GM23338 (cell line): ENCODE results near the gene XRRA1. TPM values are rescaled to one million over a fixed set of nuclear protein-coding genes. Genes with fewer than 3 reads are reported as not detected.

ENCODE experiments used
- ATAC-seq: fragments of 200-7000 bp; cut with Tn5 transposase; 3 replicates; pipeline ENCODE4 v1.9.1; 2020
- DNase-seq: peaks from one replicate; pipeline ENCODE4 v3.0.0-alpha.2; 2015; ENCODE audit warnings: low spot score
- H2AFZ ChIP-seq: fragments of 200-600 bp; sonication (generic); 2 replicates; pipeline ENCODE4 v1.8.0; 2016; ENCODE audit warnings: antibody characterized with exemption, mild to moderate bottlenecking, moderate library complexity
- H3F3A ChIP-seq: fragments of 200-600 bp; sonication (generic); replicated peaks from 2 replicates; pipeline ENCODE4 v1.8.0; 2017; ENCODE audit warnings: antibody characterized with exemption, mixed run types, low read depth
- H3K27ac ChIP-seq: fragments of 200-600 bp; sonication (generic); 2 replicates; pipeline ENCODE4 v1.6.1; 2016; ENCODE audit warnings: low read depth
- H3K27me3 ChIP-seq: fragments of 200-600 bp; sonication (generic); 2 replicates; pipeline ENCODE4 v1.8.0; 2016; ENCODE audit warnings: mild to moderate bottlenecking, mixed run types, moderate library complexity; ENCODE audit not compliant: insufficient read depth
- H3K36me3 ChIP-seq: fragments of 200-600 bp; sonication (generic); 2 replicates; pipeline ENCODE4 v1.8.0; 2016; ENCODE audit warnings: mild to moderate bottlenecking; ENCODE audit not compliant: insufficient read depth
- H3K4me1 ChIP-seq: fragments of 200-600 bp; sonication (generic); 2 replicates; pipeline ENCODE4 v1.8.0; 2016; ENCODE audit warnings: mild to moderate bottlenecking, moderate library complexity; ENCODE audit not compliant: insufficient read depth
- H3K4me2 ChIP-seq: fragments of 200-600 bp; sonication (generic); 2 replicates; pipeline ENCODE4 v1.7.1; 2017; ENCODE audit warnings: mixed run types
- H3K4me3 ChIP-seq: fragments of 200-600 bp; sonication (generic); 2 replicates; pipeline ENCODE4 v1.6.1; 2016; ENCODE audit warnings: mixed run types
- H3K79me2 ChIP-seq: fragments of 200-600 bp; sonication (generic); replicated peaks from 2 replicates; pipeline ENCODE4 v1.8.0; 2017; ENCODE audit warnings: mild to moderate bottlenecking; ENCODE audit not compliant: insufficient read depth
- H3K9me2 ChIP-seq: fragments of 200-600 bp; sonication (generic); 2 replicates; pipeline ENCODE4 v1.8.0; 2017; ENCODE audit not compliant: insufficient read depth
- H4K20me1 ChIP-seq: fragments of 200-600 bp; sonication (generic); replicated peaks from 2 replicates; pipeline ENCODE4 v1.8.0; 2017; ENCODE audit warnings: mild to moderate bottlenecking; ENCODE audit not compliant: insufficient read depth
- H3K27ac Mint-ChIP-seq: 2 replicates; pipeline ENCODE4 v1.8.0; 2020; ENCODE audit warnings: inconsistent platforms, mild to moderate bottlenecking, moderate library complexity, mixed read lengths
- H3K27me3 Mint-ChIP-seq: 3 replicates; pipeline ENCODE4 v1.8.0; 2022; ENCODE audit warnings: low read depth, mild to moderate bottlenecking, moderate library complexity, mixed read lengths, inconsistent platforms; ENCODE audit not compliant: insufficient read depth, poor library complexity
- H3K36me3 Mint-ChIP-seq: 3 replicates; pipeline ENCODE4 v1.8.0; 2021; ENCODE audit warnings: low read depth, mild to moderate bottlenecking, inconsistent platforms, moderate library complexity, mixed read lengths
- H3K4me1 Mint-ChIP-seq: 3 replicates; pipeline ENCODE4 v1.8.0; 2020; ENCODE audit warnings: mild to moderate bottlenecking, inconsistent platforms, mixed read lengths
- H3K4me3 Mint-ChIP-seq: 3 replicates; pipeline ENCODE4 v1.8.0; 2021; ENCODE audit warnings: moderate library complexity, mild to moderate bottlenecking, inconsistent platforms, mixed read lengths
- H3K9me3 Mint-ChIP-seq: 3 replicates; pipeline ENCODE4 v1.8.0; 2020; ENCODE audit warnings: moderate library complexity, mild to moderate bottlenecking, inconsistent platforms, mixed read lengths
- CTCF ChIP-seq, 2 experiments: fragments of 200-600 bp in 1 of 2; sonication (generic) in 1 of 2; conservative IDR thresholded peaks; 2 replicates each; pipeline versions ENCODE4 v1.5.1 to v1.6.1; 2016 to 2017; ENCODE audit warnings: antibody characterized with exemption in 2 of 2, low read depth in 2 of 2, mild to moderate bottlenecking in 2 of 2, moderate library complexity in 1 of 2
- REST ChIP-seq: IDR thresholded peaks from one replicate; pipeline ENCODE4 v1.6.1; 2018; ENCODE audit warnings: antibody characterized with exemption; ENCODE audit not compliant: unreplicated experiment
- polyA plus RNA-seq: library from polyadenylated mRNA; unstranded; fragments of >200 nt; fragmentation: Nextera tagmentation; extraction: Ambion mirVana; gene quantifications from 2 replicates; pipeline ENCODE4 v1.2.1, GENCODE V29; 2016
- total RNA-seq: library from RNA; depleted of rRNA; stranded (reverse); fragments of >200 nt; shearing (Covaris generic); gene quantifications from 2 replicates; pipeline ENCODE4 v1.2.3, GENCODE V29; 2014
- TF ChIP-seq, protein P1 (sequence below): fragments of 250-450 bp; sonication (Bioruptor Pico); IDR thresholded peaks from 2 replicates; pipeline ENCODE4 v1.5.0; 2020; ENCODE audit warnings: mild to moderate bottlenecking, moderate library complexity
- TF ChIP-seq, protein P2 (sequence below): IDR thresholded peaks from 2 replicates; pipeline ENCODE4 v1.6.1; 2016; ENCODE audit warnings: antibody characterized with exemption

The XRRA1 gene
- total and polyA plus RNA-seq, 2 experiments from 2014 or later = 4.9 to 5.4 TPM

DNA sequence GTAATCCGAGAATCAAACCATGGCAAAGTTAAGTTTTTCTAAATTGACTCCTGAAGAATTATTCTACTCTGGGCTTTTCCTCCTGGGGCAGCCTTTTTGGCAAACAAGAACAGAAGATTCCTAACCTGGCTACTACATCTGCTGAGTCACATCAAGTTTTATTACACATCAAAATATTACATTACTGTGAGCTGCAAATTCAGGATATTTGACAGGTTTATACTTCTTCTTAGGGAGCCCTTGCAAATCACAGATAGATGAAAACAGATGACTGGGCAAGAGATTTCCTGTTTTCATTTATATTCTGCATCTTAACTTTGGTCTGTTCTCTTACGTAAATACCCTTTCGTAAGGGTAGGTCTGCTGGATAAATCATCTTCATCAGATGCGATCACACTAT is 23.6 kb downstream of the XRRA1 start:
- Histone ChIP-seq H3K4me3 (no peak overlapping the region), H3K4me2 (no peak overlapping the region), H3K79me2 (no peaks in the 10 kb centered on the region), H3K9me2 (no peaks in the 10 kb centered on the region), H3K27ac (no peak overlapping the region), H3K27me3 (no peaks in the 10 kb centered on the region), H4K20me1 (no peaks in the 10 kb centered on the region), H3K4me1 (no peaks in the 10 kb centered on the region), H2AFZ (no peak overlapping the region), H3F3A (no peaks in the 10 kb centered on the region), H3K36me3 (no peaks in the 10 kb centered on the region)
- ATAC-seq = no peak
- Mint-ChIP-seq H3K27me3 (no peaks in the 10 kb centered on the region), H3K9me3 (no peaks in the 10 kb centered on the region), H3K4me3 (no peak overlapping the region), H3K36me3 (no peaks in the 10 kb centered on the region), H3K27ac (no peak overlapping the region), H3K4me1 (no peaks in the 10 kb centered on the region)
- TF ChIP-seq, protein P1, sequence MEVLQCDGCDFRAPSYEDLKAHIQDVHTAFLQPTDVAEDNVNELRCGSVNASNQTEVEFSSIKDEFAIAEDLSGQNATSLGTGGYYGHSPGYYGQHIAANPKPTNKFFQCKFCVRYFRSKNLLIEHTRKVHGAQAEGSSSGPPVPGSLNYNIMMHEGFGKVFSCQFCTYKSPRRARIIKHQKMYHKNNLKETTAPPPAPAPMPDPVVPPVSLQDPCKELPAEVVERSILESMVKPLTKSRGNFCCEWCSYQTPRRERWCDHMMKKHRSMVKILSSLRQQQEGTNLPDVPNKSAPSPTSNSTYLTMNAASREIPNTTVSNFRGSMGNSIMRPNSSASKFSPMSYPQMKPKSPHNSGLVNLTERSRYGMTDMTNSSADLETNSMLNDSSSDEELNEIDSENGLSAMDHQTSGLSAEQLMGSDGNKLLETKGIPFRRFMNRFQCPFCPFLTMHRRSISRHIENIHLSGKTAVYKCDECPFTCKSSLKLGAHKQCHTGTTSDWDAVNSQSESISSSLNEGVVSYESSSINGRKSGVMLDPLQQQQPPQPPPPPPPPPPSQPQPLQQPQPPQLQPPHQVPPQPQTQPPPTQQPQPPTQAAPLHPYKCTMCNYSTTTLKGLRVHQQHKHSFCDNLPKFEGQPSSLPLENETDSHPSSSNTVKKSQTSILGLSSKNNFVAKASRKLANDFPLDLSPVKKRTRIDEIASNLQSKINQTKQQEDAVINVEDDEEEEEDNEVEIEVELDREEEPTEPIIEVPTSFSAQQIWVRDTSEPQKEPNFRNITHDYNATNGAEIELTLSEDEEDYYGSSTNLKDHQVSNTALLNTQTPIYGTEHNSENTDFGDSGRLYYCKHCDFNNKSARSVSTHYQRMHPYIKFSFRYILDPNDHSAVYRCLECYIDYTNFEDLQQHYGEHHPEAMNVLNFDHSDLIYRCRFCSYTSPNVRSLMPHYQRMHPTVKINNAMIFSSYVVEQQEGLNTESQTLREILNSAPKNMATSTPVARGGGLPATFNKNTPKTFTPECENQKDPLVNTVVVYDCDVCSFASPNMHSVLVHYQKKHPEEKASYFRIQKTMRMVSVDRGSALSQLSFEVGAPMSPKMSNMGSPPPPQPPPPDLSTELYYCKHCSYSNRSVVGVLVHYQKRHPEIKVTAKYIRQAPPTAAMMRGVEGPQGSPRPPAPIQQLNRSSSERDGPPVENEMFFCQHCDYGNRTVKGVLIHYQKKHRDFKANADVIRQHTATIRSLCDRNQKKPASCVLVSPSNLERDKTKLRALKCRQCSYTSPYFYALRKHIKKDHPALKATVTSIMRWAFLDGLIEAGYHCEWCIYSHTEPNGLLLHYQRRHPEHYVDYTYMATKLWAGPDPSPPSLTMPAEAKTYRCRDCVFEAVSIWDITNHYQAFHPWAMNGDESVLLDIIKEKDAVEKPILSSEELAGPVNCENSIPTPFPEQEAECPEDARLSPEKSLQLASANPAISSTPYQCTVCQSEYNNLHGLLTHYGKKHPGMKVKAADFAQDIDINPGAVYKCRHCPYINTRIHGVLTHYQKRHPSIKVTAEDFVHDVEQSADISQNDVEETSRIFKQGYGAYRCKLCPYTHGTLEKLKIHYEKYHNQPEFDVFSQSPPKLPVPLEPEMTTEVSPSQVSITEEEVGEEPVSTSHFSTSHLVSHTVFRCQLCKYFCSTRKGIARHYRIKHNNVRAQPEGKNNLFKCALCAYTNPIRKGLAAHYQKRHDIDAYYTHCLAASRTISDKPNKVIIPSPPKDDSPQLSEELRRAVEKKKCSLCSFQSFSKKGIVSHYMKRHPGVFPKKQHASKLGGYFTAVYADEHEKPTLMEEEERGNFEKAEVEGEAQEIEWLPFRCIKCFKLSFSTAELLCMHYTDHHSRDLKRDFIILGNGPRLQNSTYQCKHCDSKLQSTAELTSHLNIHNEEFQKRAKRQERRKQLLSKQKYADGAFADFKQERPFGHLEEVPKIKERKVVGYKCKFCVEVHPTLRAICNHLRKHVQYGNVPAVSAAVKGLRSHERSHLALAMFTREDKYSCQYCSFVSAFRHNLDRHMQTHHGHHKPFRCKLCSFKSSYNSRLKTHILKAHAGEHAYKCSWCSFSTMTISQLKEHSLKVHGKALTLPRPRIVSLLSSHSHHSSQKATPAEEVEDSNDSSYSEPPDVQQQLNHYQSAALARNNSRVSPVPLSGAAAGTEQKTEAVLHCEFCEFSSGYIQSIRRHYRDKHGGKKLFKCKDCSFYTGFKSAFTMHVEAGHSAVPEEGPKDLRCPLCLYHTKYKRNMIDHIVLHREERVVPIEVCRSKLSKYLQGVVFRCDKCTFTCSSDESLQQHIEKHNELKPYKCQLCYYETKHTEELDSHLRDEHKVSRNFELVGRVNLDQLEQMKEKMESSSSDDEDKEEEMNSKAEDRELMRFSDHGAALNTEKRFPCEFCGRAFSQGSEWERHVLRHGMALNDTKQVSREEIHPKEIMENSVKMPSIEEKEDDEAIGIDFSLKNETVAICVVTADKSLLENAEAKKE (CRISPR knock-in tag) = no peak
- TF ChIP-seq REST (no peak), CTCF (conservative IDR thresholded peaks at IDR 0.05; ENCODE audit: low read depth in 2 of 2) (no peak)
- TF ChIP-seq, protein P2, sequence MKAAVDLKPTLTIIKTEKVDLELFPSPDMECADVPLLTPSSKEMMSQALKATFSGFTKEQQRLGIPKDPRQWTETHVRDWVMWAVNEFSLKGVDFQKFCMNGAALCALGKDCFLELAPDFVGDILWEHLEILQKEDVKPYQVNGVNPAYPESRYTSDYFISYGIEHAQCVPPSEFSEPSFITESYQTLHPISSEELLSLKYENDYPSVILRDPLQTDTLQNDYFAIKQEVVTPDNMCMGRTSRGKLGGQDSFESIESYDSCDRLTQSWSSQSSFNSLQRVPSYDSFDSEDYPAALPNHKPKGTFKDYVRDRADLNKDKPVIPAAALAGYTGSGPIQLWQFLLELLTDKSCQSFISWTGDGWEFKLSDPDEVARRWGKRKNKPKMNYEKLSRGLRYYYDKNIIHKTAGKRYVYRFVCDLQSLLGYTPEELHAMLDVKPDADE = no peak
- DNase-seq = no peak
